Upper lobe of right lung (tissue), 1 donor: ENCODE measurements around the gene ZNF691. TPM values are rescaled to one million over a fixed set of nuclear protein-coding genes. Genes with fewer than 3 reads are reported as not detected.

Source experiments
- ATAC-seq: fragments of 200-7000 bp; cut with Tn5 transposase; one replicate; pipeline ENCODE4 v1.9.1; 2020; ENCODE audit warnings: mild to moderate bottlenecking, moderate library complexity
- DNase-seq: peaks from one replicate; pipeline ENCODE4 v3.0.0-alpha.2; 2020
- H3K27ac ChIP-seq: fragments of 200-600 bp; one replicate; pipeline ENCODE4 v1.8.0; 2022
- H3K27me3 ChIP-seq: fragments of 200-600 bp; one replicate; pipeline ENCODE4 v1.8.0; 2022; ENCODE audit warnings: mild to moderate bottlenecking
- H3K36me3 ChIP-seq: fragments of 200-600 bp; one replicate; pipeline ENCODE4 v1.8.0; 2022
- H3K4me1 ChIP-seq: fragments of 200-600 bp; one replicate; pipeline ENCODE4 v1.8.0; 2022
- H3K4me3 ChIP-seq: fragments of 200-600 bp; one replicate; pipeline ENCODE4 v1.8.0; 2022; ENCODE audit warnings: mild to moderate bottlenecking
- H3K9me3 ChIP-seq: fragments of 200-600 bp; one replicate; pipeline ENCODE4 v1.8.0; 2022
- intact Hi-C: fragments of 100-400 bp; cut with DNase I; formaldehyde crosslinking; loops from one replicate; pipeline ENCODE4 v1.11.0; 2022
- total RNA-seq: library from RNA; stranded (reverse); fragmentation: NEBNext Ultra II Directional; extraction: Animal tissue kit (Norgen Biotek cat#: 25700); gene quantifications from one replicate; pipeline ENCODE4 v1.2.1, GENCODE V29; 2021
- TF ChIP-seq, protein P1 (sequence below): fragments of 200-600 bp; IDR thresholded peaks from one replicate; pipeline ENCODE4 v1.8.0; 2022; ENCODE audit warnings: antibody characterized with exemption
- donor health status: DM: no; HTN: yes; CAD: no; lungs with severe emphysema.

Gene ZNF691
- total RNA-seq, 1 donor from 2014 or later, result 8.2 TPM

DNA sequence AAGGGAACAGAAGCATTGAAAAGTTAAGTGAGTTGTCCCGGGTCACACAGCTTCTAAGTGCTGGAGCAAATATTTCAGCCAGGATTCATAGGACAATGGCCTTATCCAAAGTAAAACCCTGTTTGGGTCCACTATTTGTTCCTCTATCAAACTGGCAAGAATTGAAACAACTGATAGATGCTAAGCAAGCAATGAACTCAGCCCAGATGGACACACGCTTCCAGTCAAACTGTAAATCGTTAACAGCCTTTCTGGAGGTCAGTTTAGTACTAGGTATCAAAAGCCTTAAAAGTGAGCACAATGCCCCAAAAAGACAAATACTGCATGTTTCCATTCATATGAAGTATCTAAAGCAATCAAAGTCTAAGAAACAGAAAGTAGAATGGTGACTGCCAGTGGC lies 28.4 kb upstream of the ZNF691 start:
- TF ChIP-seq, protein P1, sequence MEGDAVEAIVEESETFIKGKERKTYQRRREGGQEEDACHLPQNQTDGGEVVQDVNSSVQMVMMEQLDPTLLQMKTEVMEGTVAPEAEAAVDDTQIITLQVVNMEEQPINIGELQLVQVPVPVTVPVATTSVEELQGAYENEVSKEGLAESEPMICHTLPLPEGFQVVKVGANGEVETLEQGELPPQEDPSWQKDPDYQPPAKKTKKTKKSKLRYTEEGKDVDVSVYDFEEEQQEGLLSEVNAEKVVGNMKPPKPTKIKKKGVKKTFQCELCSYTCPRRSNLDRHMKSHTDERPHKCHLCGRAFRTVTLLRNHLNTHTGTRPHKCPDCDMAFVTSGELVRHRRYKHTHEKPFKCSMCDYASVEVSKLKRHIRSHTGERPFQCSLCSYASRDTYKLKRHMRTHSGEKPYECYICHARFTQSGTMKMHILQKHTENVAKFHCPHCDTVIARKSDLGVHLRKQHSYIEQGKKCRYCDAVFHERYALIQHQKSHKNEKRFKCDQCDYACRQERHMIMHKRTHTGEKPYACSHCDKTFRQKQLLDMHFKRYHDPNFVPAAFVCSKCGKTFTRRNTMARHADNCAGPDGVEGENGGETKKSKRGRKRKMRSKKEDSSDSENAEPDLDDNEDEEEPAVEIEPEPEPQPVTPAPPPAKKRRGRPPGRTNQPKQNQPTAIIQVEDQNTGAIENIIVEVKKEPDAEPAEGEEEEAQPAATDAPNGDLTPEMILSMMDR, result no peak
- Histone ChIP-seq H3K4me1 (peaks cover 25% of the 10 kb centered on the region), H3K4me3 (peak overlapping the region; percentile 76), H3K27ac (no peak overlapping the region), H3K36me3 (no peaks in the 10 kb centered on the region), H3K9me3 (no peaks in the 10 kb centered on the region), H3K27me3 (no peaks in the 10 kb centered on the region)
- DNase-seq (no peak), ATAC-seq (no peak)
- intact Hi-C loops, result no loop called here

DNA sequence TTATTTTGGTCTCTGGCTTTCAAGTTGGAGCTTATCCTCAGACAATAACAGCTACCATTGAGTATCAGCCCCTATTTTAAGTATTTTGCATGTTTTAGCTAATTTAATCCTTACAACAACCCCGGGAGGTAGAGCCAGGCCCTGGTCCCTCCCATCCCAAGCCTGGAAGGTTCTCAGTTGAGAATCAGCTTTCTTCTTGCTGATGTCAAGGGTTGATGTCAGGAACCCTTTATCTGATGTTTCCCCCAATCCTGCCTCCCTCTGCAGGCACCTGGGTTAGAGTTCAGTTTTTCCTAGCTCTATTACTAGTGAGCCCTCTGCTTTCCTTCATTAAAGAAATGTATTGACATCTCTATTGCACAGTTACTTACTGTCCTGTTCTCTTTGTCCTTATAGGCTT lies 25.6 kb upstream of the ZNF691 start:
- peaks cover 21% of the 10 kb centered on the region for H3K4me1 ChIP-seq
- TF ChIP-seq, protein P1, result no peak
- no peaks in the 10 kb centered on the region for H3K36me3 ChIP-seq
- DNase-seq (no peak), ATAC-seq (no peak)
- no peak overlapping the region for H3K4me3 ChIP-seq
- H3K27ac ChIP-seq, result no peak overlapping the region
- no peaks in the 10 kb centered on the region for H3K9me3 ChIP-seq
- H3K27me3 ChIP-seq, result no peaks in the 10 kb centered on the region
- intact Hi-C loops, result no loop called here

DNA sequence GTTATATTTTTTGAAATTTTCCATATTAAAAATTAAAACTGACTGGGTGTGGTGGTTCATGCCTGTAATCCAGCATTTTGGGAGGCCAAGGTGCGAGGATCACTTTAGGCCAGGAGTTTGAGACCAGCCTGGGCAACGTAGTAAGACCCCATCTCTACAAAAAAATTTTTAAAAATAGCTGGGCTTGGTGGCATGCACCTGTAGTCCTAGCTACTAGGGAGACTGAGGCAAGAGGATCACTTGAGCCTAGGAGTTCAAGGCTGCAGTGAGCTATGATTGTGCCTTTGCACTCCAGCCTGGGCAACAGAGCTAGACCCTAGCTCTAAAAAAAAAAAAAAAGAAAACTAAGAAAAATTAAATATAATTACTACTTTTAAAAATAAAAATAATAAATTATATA lies 24.7 kb upstream of the ZNF691 start:
- ATAC-seq (no peak), DNase-seq (no peak)
- Histone ChIP-seq H3K27me3 (no peaks in the 10 kb centered on the region), H3K36me3 (no peaks in the 10 kb centered on the region), H3K4me1 (peaks cover 13% of the 10 kb centered on the region), H3K27ac (no peak overlapping the region), H3K4me3 (no peak overlapping the region), H3K9me3 (no peaks in the 10 kb centered on the region)
- intact Hi-C loops, result no loop called here
- TF ChIP-seq, protein P1, result no peak

DNA sequence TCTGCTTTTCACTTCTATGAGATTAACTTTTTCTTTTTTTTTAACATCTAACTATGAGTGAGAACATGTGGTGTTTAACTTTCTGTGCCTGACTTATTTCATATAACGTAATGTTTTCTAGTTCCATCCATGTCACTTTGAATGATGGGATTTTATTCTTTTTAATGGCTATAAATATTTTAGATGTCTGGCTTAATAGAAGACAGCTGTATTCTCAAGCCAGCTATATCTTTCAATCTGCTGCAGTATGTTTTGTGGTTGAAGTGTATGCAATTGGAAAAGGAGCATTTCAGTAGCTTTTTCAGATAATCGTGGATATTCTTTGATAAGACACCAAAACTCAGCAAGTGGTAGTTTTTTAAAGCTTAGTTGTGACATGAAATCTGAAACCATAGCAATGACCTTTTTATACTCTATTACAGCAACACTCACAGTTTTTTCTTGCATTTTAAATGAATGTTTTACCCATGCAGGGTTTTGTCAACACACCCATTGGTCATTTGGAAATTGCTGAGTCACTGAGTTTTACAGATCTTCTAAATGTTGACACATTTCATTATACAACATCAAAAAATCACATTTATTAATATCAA lies 23.5 kb upstream of the ZNF691 start:
- no peaks in the 10 kb centered on the region for H3K36me3 ChIP-seq
- no peak overlapping the region for H3K4me3 ChIP-seq
- no peak for DNase-seq
- peaks cover 8% of the 10 kb centered on the region for H3K4me1 ChIP-seq
- no peak overlapping the region for H3K27ac ChIP-seq
- TF ChIP-seq, protein P1, result no peak
- no peaks in the 10 kb centered on the region for H3K9me3 ChIP-seq
- intact Hi-C loops, result no loop called here
- H3K27me3 ChIP-seq, result no peaks in the 10 kb centered on the region
- ATAC-seq, result no peak

DNA sequence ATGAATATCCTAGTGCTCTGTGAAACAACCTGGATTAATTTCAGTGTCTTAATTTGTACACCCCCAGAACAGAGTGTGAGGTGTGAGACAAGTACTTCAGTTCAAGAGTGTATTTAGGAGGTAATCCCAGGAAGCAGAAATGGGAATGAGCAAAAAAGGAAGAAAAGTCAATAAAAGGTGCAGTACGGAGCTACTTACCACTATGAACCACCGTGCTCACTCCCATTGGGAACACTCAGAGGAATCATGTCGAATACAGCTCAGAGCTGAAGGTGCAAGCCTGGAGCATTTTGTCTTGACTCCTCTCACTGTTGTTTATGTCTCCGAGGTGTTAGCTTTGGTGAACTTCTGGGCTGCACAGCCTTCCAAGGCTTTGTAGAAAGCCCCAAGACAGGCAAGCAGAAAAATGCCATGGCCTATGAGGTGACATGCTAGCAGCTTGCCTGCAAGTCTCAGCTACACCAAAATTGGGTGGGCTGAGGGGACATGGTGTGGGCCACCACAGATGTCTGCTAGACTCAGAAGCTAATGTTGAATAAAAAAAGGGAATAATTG lies 21.9 kb upstream of the ZNF691 start:
- no peak for DNase-seq

More for the DNA sequence above, 21.9 kb upstream of the ZNF691 start:
- Histone ChIP-seq H3K27me3 (no peaks in the 10 kb centered on the region), H3K36me3 (no peaks in the 10 kb centered on the region), H3K27ac (no peak overlapping the region), H3K9me3 (no peaks in the 10 kb centered on the region), H3K4me3 (no peak overlapping the region), H3K4me1 (peaks cover 5% of the 10 kb centered on the region)
- intact Hi-C loops, result no loop called here
- TF ChIP-seq, protein P1, result no peak
- ATAC-seq, result no peak
